K562 (cell line): Measurements from ENCODE around the gene CATSPER1. TPM values are rescaled to one million over a fixed set of nuclear protein-coding genes. Genes with fewer than 3 reads are reported as not detected.

Experiments used
- polyA plus RNA-seq, 8 experiments: library from polyadenylated mRNA; depleted of rRNA in 4 of 8; stranded (reverse) in 5 of 8; unstranded in 3 of 8; fragments of >200 nt; fragmentation: Nextera tagmentation in 2 of 8; fragmentation: Illumina TruSeq in 1 of 8; extraction: Ambion mirVana in 2 of 8; extraction: Trizol in 1 of 8; gene quantifications; 2 replicates each; pipeline versions ENCODE4 v1.2.1 to v1.2.3, GENCODE V29; 2011 to 2014; ENCODE audit warnings: inconsistent platforms in 1 of 8, missing spikeins in 1 of 8
- total RNA-seq, 7 experiments: library from RNA; depleted of rRNA in 6 of 7; stranded (reverse); fragments of >200 nt in 6 of 7; fragmentation: Illumina TruSeq in 2 of 7; extraction: Trizol in 2 of 7; gene quantifications; 2 replicates each; pipeline versions ENCODE4 v1.2.1 to v1.2.3, GENCODE V29; 2011 to 2021; ENCODE audit warnings: low replicate concordance in 1 of 7
- TF ChIP-seq, protein P1 (sequence below): fragments of 200-800 bp; sonication (Bioruptor generic); IDR thresholded peaks from 2 replicates; pipeline ENCODE4 v1.6.1; 2017; ENCODE audit warnings: missing genetic modification characterization, missing compliant biosample characterization
- TF ChIP-seq, protein P2 (sequence below): IDR thresholded peaks from 2 replicates; pipeline ENCODE4 v1.6.1; 2012; ENCODE audit warnings: low read depth, low read length, improper control_type of control experiment, borderline replicate concordance
- TF ChIP-seq, protein P3 (sequence below): sonication (generic); formaldehyde crosslinking; IDR thresholded peaks from 2 replicates; pipeline ENCODE4 v1.8.0; 2022; ENCODE audit warnings: mild to moderate bottlenecking, missing genetic modification reagents

Gene CATSPER1
- total and polyA plus RNA-seq, 9 of the 15 experiments (the other 6 are each of a cell fraction or from before 2014, with no cell fraction given) = 0.21 to 3.3 (median 0.76) TPM

DNA sequence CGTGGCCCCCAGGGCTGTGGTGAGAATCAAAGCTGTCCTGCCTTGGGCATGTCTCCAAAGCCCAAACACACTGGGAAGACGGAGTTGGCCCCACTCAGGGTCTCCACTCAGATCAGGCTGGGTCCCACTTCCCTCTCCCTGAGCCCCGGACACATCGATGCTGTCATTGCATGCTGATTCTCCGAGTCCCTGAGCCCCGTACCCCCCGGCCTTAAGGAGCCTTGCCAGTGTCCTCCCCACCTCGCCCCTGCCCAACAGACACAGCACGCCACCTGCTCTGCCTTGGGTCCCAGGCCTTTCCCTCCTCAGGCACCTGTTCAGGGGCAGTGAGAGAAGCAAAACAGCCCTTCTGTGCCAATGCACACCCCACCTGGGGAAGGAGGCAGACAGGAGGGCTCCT lies 38.9 kb downstream of the CATSPER1 start (continued):
- TF ChIP-seq, protein P1, sequence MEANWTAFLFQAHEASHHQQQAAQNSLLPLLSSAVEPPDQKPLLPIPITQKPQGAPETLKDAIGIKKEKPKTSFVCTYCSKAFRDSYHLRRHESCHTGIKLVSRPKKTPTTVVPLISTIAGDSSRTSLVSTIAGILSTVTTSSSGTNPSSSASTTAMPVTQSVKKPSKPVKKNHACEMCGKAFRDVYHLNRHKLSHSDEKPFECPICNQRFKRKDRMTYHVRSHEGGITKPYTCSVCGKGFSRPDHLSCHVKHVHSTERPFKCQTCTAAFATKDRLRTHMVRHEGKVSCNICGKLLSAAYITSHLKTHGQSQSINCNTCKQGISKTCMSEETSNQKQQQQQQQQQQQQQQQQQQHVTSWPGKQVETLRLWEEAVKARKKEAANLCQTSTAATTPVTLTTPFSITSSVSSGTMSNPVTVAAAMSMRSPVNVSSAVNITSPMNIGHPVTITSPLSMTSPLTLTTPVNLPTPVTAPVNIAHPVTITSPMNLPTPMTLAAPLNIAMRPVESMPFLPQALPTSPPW (CRISPR knock-in tag) = no peak
- TF ChIP-seq, protein P2, sequence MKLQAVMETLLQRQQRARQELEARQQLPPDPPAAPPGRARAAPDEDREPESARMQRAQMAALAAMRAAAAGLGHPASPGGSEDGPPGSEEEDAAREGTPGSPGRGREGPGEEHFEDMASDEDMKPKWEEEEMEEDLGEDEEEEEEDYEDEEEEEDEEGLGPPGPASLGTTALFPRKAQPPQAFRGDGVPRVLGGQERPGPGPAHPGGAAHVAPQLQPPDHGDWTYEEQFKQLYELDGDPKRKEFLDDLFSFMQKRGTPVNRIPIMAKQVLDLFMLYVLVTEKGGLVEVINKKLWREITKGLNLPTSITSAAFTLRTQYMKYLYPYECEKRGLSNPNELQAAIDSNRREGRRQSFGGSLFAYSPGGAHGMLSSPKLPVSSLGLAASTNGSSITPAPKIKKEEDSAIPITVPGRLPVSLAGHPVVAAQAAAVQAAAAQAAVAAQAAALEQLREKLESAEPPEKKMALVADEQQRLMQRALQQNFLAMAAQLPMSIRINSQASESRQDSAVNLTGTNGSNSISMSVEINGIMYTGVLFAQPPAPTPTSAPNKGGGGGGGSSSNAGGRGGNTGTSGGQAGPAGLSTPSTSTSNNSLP = no peak
- TF ChIP-seq, protein P3, sequence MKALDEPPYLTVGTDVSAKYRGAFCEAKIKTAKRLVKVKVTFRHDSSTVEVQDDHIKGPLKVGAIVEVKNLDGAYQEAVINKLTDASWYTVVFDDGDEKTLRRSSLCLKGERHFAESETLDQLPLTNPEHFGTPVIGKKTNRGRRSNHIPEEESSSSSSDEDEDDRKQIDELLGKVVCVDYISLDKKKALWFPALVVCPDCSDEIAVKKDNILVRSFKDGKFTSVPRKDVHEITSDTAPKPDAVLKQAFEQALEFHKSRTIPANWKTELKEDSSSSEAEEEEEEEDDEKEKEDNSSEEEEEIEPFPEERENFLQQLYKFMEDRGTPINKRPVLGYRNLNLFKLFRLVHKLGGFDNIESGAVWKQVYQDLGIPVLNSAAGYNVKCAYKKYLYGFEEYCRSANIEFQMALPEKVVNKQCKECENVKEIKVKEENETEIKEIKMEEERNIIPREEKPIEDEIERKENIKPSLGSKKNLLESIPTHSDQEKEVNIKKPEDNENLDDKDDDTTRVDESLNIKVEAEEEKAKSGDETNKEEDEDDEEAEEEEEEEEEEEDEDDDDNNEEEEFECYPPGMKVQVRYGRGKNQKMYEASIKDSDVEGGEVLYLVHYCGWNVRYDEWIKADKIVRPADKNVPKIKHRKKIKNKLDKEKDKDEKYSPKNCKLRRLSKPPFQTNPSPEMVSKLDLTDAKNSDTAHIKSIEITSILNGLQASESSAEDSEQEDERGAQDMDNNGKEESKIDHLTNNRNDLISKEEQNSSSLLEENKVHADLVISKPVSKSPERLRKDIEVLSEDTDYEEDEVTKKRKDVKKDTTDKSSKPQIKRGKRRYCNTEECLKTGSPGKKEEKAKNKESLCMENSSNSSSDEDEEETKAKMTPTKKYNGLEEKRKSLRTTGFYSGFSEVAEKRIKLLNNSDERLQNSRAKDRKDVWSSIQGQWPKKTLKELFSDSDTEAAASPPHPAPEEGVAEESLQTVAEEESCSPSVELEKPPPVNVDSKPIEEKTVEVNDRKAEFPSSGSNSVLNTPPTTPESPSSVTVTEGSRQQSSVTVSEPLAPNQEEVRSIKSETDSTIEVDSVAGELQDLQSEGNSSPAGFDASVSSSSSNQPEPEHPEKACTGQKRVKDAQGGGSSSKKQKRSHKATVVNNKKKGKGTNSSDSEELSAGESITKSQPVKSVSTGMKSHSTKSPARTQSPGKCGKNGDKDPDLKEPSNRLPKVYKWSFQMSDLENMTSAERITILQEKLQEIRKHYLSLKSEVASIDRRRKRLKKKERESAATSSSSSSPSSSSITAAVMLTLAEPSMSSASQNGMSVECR (CRISPR knock-in tag) = no peak
